Bronchial epithelial cell (primary cell): ENCODE measurements around the gene PDZD2. TPM values are rescaled to one million over a fixed set of nuclear protein-coding genes. Genes with fewer than 3 reads are reported as not detected.
"Not testable (repeated sequence)": the region's sequence is repeated elsewhere in the genome, so short reads cannot be mapped to it uniquely, and the experiment has no call there.

ENCODE experiments used
- DNase-seq: peaks from one replicate; pipeline ENCODE4 v3.0.0-alpha.2; 2010; ENCODE audit warnings: low read depth
- FAIRE-seq: peaks from 2 replicates; lab custom pipeline; 2011; peaks lifted over from hg19 to GRCh38; lab: Jason Lieb, UNC
- H3K27me3 ChIP-seq: 2 replicates; pipeline ENCODE4 v1.5.1; 2011; ENCODE audit warnings: low read length; ENCODE audit not compliant: control insufficient read depth, insufficient read depth
- H3K36me3 ChIP-seq: 2 replicates; pipeline ENCODE4 v1.5.1; 2011; ENCODE audit warnings: low read length; ENCODE audit not compliant: control insufficient read depth, insufficient read depth
- H3K4me3 ChIP-seq: 2 replicates; pipeline ENCODE4 v1.5.1; 2011; ENCODE audit warnings: mild to moderate bottlenecking, low read depth, low read length, control low read depth
- total RNA-seq: library from RNA; depleted of rRNA; stranded (reverse); fragments of >200 nt; gene quantifications from 2 replicates; pipeline ENCODE4 v1.2.1, GENCODE V29; 2014
- TF ChIP-seq, protein P1 (sequence below): IDR thresholded peaks from 2 replicates; pipeline ENCODE4 v1.5.1; 2011; ENCODE audit warnings: mild to moderate bottlenecking, moderate library complexity, low read length, control low read depth, inconsistent platforms; ENCODE audit not compliant: insufficient read depth, severe bottlenecking

Gene PDZD2
- total RNA-seq, 1 donor from 2014 or later, result 1.8 TPM

DNA sequence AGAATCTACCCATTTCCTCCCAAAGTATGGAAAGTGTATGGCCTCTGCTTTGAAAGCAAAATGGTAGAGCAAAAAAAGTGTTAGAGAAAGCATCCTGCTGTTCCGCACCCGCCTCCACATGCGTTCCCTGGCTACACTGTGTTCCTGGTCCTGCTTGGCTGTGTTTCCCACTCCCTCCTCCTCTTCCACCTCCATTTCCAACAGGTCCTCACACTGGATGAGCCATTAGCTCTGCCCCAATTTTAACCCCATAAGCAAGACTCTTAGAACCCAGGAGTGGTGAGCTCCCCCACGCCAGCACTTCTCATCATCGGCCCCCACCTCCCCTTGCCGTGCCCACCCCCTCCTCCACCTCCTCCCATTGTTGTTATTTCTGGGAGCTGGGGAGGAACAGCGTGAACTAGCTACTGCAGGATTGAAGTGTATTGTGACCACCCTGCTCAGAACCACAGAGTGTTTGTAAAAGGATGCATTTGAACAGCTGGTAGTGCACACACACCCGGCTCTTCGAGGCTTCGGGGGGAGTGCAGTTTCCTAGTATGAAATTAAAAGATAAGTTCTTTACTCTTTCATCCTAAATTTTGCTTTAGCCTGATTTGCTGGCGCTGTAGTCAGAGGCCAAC lies 120.0 kb downstream of the PDZD2 start:
- DNase-seq (no peak), FAIRE-seq (no peak)
- TF ChIP-seq, protein P1, sequence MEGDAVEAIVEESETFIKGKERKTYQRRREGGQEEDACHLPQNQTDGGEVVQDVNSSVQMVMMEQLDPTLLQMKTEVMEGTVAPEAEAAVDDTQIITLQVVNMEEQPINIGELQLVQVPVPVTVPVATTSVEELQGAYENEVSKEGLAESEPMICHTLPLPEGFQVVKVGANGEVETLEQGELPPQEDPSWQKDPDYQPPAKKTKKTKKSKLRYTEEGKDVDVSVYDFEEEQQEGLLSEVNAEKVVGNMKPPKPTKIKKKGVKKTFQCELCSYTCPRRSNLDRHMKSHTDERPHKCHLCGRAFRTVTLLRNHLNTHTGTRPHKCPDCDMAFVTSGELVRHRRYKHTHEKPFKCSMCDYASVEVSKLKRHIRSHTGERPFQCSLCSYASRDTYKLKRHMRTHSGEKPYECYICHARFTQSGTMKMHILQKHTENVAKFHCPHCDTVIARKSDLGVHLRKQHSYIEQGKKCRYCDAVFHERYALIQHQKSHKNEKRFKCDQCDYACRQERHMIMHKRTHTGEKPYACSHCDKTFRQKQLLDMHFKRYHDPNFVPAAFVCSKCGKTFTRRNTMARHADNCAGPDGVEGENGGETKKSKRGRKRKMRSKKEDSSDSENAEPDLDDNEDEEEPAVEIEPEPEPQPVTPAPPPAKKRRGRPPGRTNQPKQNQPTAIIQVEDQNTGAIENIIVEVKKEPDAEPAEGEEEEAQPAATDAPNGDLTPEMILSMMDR, result no peak
- H3K36me3 ChIP-seq, result no peaks in the 10 kb centered on the region
- no peak overlapping the region for H3K4me3 ChIP-seq
- H3K27me3 ChIP-seq, result no peaks in the 10 kb centered on the region

DNA sequence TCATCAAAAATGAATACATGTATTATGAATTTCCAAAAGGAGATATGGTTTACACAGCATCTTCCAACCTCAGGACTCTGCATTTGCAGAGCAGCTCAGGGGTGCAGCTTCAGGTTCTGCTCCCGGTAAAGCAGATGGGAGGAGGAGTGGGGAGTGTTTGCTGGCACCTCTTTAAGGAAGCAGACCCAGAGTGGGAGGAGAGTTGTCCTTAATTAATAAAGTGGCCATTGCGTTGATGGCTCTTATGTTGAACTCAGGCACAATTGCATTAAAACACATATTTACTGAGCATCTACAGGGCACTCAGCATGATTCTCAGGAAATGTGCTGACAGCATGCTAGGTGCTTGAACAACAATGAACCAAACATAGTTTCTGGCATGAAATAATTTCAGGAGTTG lies 121.0 kb downstream of the PDZD2 start:
- TF ChIP-seq, protein P1, result no peak
- DNase-seq, result no peak
- no peak overlapping the region for H3K4me3 ChIP-seq
- no peaks in the 10 kb centered on the region for H3K27me3 ChIP-seq
- no peaks in the 10 kb centered on the region for H3K36me3 ChIP-seq
- no peak for FAIRE-seq

DNA sequence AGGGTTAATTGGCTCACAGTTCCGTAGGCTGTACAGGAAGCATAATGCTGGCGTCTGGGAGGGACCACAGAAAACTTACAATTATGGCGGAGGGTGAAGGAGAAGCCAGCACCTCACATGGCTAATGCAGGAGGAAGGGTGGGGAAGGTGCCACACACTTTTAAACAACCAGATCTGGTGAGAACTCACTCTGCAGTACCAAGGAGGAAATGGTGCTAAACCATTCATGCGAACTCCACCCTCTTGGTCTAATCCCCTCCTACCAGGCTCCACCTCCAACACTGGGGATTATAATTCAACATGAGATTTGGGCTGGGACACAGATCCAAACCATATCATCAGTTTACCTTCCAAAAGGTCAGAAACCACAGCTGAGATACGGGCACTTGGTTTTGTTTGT lies 122.9 kb downstream of the PDZD2 start:
- DNase-seq (no peak), FAIRE-seq (no peak)
- Histone ChIP-seq H3K27me3 (no peaks in the 10 kb centered on the region), H3K4me3 (no peak overlapping the region), H3K36me3 (no peaks in the 10 kb centered on the region)
- TF ChIP-seq, protein P1, result no peak

DNA sequence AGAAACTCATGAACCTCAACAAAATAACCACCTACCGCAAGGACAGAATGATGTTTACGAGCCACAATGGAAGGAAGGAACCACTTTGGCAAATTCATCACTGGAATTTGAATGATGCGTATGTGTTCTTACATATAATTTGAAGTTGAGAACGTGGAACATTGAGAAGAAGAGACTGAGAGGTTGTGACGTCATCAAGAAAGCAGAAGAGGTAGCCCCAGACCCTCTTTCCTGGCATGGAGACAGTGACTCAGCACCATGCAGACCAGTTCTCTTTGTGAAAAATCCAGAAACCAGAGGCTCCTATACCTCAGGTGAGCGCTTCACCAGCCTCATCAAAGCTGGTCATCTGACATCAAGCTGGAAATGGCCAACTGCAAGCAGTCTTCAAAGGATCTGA lies 124.5 kb downstream of the PDZD2 start:
- no peak overlapping the region for H3K4me3 ChIP-seq
- DNase-seq (no peak), FAIRE-seq (no peak)
- no peaks in the 10 kb centered on the region for H3K27me3 ChIP-seq
- no peaks in the 10 kb centered on the region for H3K36me3 ChIP-seq
- TF ChIP-seq, protein P1, result no peak

DNA sequence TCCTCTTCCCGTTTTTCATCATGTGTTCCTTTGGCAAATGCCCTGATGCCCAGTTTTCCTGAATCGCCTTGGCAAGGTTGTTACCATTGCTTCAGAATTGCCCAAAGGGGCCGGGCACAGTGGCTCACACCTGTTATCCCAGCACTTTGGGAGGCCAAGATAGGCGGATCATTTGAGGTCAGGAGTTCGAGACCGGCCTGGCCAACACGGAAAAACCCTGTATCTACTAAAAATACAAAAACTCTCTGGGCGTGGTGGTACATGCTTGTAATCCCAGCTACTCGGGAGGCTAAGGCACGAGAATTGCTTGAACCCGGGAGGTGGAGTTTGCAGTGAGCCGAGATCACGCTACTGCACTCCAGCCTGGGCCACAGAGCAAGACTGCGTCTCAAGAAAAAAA lies 125.8 kb downstream of the PDZD2 start:
- not testable (repeated sequence) for DNase-seq, H3K36me3 ChIP-seq, FAIRE-seq, H3K27me3 ChIP-seq, H3K4me3 ChIP-seq

DNA sequence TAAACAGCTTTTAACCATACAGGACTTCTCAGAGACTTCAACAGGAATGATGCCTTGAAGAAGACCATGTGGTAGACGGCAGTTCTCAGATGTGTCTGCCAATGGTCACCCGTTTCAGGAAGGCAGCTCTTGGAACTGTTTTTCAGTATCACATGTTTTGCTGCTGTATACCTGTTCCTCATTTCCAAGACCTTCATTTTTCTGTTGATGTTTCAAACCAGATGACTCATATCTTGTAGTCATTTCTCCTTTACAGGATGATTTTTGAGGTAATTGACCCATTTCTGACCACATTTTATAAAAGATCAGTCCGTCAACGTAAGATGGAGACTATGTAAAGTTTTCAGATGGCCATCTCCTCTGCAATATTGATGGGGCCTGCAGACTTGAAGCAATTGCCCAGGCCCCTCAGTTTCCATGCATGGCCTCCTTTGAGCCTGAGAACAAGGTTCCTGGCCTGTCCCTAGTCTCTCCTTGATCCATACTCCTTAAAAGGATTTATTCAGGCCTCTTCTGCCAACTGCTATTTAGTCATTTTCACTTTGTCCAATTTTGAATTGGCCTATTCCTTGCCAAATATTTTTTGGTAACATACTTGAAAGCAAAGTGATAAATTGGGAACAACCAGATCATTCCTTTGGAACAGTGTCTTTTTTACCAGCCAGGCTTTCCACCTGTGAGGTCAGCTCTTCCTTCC lies 128.6 kb downstream of the PDZD2 start:
- Histone ChIP-seq H3K27me3 (no peaks in the 10 kb centered on the region), H3K4me3 (no peak overlapping the region), H3K36me3 (no peaks in the 10 kb centered on the region)
- FAIRE-seq, result no peak
- DNase-seq, result no peak
- TF ChIP-seq, protein P1, result no peak
